ENCODE results near the gene TAX1BP1. TPM values are rescaled to one million over a fixed set of nuclear protein-coding genes. Genes with fewer than 3 reads are reported as not detected.

Gene TAX1BP1
- polyA plus RNA-seq, 1 donor (not counting 4 experiments of a cell fraction or from before 2014, with no cell fraction given) = 102 TPM

GRCh38 chr7:27871086-27871485 lies 131.1 kb downstream of the TAX1BP1 start:
- no peaks in the 10 kb centered on the region for H3K79me2 ChIP-seq (ENCODE audit: control insufficient read depth, insufficient read depth, low read length)
- no peaks in the 10 kb centered on the region for H4K20me1 ChIP-seq (ENCODE audit: control insufficient read depth, extremely low read depth, insufficient read depth, low read length)
- DNase-seq (ENCODE audit: low read depth, low spot score) (no peak), FAIRE-seq (no peak)
- no peaks in the 10 kb centered on the region for H3K27me3 ChIP-seq (ENCODE audit: control insufficient read depth, extremely low read depth, insufficient read depth, low read length)
- H3K9me1 ChIP-seq (ENCODE audit: control insufficient read depth, extremely low read depth, insufficient read depth, low read length) = no peaks in the 10 kb centered on the region
- H3K9ac ChIP-seq (ENCODE audit: control insufficient read depth, extremely low read depth, insufficient read depth, low read length) = no peak overlapping the region
- no peak overlapping the region for H3K27ac ChIP-seq (ENCODE audit: control insufficient read depth, insufficient read depth, low read length)
- no peaks in the 10 kb centered on the region for H3K36me3 ChIP-seq (ENCODE audit: control insufficient read depth in 2 of 2, extremely low read depth in 1 of 2, insufficient read depth in 2 of 2, low read length in 2 of 2)
- H3K4me1 ChIP-seq (ENCODE audit: control insufficient read depth, extremely low read depth, insufficient read depth, low read length) = no peaks in the 10 kb centered on the region
- TF ChIP-seq CTCF (optimal IDR thresholded peaks at IDR 0.05 in 1 of 3, IDR thresholded peaks at IDR 0.05 in 1 of 3, conservative IDR thresholded peaks at IDR 0.05 in 1 of 3; ENCODE audit: extremely low read depth in 1 of 3, insufficient read depth in 2 of 3, low read length in 3 of 3) (no peak), EZH2 (IDR thresholded peaks at IDR 0.05; ENCODE audit: low read length) (no peak)
- dilution Hi-C loops (cut with MboI; ENCODE audit: extremely low pct_ligation_motif_present, low sequenced_read_pairs) = no loop called here
- no peak overlapping the region for H3K4me3 ChIP-seq (ENCODE audit: control insufficient read depth in 2 of 3, extremely low read depth in 1 of 3, insufficient read depth in 2 of 3, low read depth in 1 of 3, low read length in 3 of 3)
- no peaks in the 10 kb centered on the region for H3K9me3 ChIP-seq (ENCODE audit: control insufficient read depth, low read depth, low read length)
- no peak overlapping the region for H2AFZ ChIP-seq (ENCODE audit: control insufficient read depth, low read length)
- no peak overlapping the region for H3K4me2 ChIP-seq (ENCODE audit: control insufficient read depth, extremely low read depth, insufficient read depth, low read depth, low read length)

- Histone ChIP-seq H3K9me3 (ENCODE audit: control insufficient read depth, low read depth, low read length) (no peaks in the 10 kb centered on the region), H3K36me3 (ENCODE audit: control insufficient read depth in 2 of 2, extremely low read depth in 1 of 2, insufficient read depth in 2 of 2, low read length in 2 of 2) (no peaks in the 10 kb centered on the region), H3K27ac (ENCODE audit: control insufficient read depth, insufficient read depth, low read length) (no peak overlapping the region), H3K4me3 (ENCODE audit: control insufficient read depth in 2 of 3, extremely low read depth in 1 of 3, insufficient read depth in 2 of 3, low read depth in 1 of 3, low read length in 3 of 3) (no peak overlapping the region), H3K4me2 (ENCODE audit: control insufficient read depth, extremely low read depth, insufficient read depth, low read depth, low read length) (no peak overlapping the region), H3K79me2 (ENCODE audit: control insufficient read depth, insufficient read depth, low read length) (no peaks in the 10 kb centered on the region), H3K27me3 (ENCODE audit: control insufficient read depth, extremely low read depth, insufficient read depth, low read length) (no peaks in the 10 kb centered on the region), H2AFZ (ENCODE audit: control insufficient read depth, low read length) (no peak overlapping the region), H4K20me1 (ENCODE audit: control insufficient read depth, extremely low read depth, insufficient read depth, low read length) (no peaks in the 10 kb centered on the region), H3K4me1 (ENCODE audit: control insufficient read depth, extremely low read depth, insufficient read depth, low read length) (no peaks in the 10 kb centered on the region), H3K9me1 (ENCODE audit: control insufficient read depth, extremely low read depth, insufficient read depth, low read length) (no peaks in the 10 kb centered on the region), H3K9ac (ENCODE audit: control insufficient read depth, extremely low read depth, insufficient read depth, low read length) (no peak overlapping the region)
- no peak for DNase-seq (ENCODE audit: low read depth, low spot score)
- no peak for FAIRE-seq
- dilution Hi-C loops (cut with MboI; ENCODE audit: extremely low pct_ligation_motif_present, low sequenced_read_pairs) = no loop called here
- TF ChIP-seq EZH2 (IDR thresholded peaks at IDR 0.05; ENCODE audit: low read length) (no peak), CTCF (optimal IDR thresholded peaks at IDR 0.05 in 1 of 3, IDR thresholded peaks at IDR 0.05 in 1 of 3, conservative IDR thresholded peaks at IDR 0.05 in 1 of 3; ENCODE audit: extremely low read depth in 1 of 3, insufficient read depth in 2 of 3, low read length in 3 of 3) (no peak)
These were observed 131.9 kb downstream of the TAX1BP1 start for GRCh38 chr7:27871866-27872265.
